Measurements from ENCODE around the gene HAT1. TPM values are rescaled to one million over a fixed set of nuclear protein-coding genes. Genes with fewer than 3 reads are reported as not detected.

The HAT1 gene
- total RNA-seq = 21.9 and 23.2 TPM in 2 replicates

GRCh38 chr2:171922230-171923022 lies at the start of gene HAT1:
Gene HAT1 (plus strand): TSS chr2:171922461. CDS start chr2:171922501, 40 bp downstream.

GRCh38 chr2:171893824-171894611 lies 28.2 kb upstream of the HAT1 start, which contains the start of gene SLC25A12:
Gene SLC25A12 (minus strand): TSS chr2:171894244. CDS start chr2:171894214, 30 bp downstream.

DNA sequence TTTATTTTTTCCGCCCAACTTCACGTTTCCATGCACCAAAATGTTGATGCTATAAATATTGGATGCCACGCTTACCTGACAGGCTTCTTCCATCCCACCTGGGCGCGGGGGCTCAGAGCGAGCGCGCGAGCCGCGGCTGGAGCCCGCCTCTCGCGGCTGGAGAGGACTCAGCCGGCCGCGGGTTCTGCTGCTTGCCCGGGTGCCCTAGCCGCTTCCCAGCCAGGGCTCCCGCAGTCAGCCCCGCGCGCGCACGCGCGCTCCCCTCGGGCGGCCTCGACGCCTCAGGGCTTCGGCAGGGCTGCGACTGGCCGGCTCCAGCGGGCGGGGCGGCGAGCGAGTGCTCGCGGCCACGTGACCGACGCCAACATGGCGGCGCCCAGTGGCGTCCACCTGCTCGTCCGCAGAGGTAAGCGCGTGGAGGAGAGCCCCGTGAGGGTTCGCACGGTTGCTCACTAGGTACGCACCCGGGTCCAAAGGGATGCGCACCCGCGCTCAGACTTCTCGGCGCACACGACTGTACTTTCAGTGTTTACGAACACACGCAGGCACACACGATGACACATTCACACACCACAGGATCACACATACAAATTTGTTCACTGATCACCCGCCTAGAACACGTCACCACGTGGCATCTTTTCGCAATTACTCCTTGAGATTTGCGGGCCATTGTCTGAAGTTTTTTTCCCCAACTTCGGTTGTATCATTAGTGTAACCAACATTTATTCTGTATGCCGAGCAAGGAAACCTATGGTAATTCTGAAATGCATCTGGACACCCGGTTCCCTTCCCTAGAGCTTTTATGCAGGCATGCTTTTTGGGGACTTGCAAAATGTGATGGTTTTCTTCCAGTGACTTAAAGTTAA lies 77.6 kb downstream of the HAT1 start, which contains the start of gene METAP1D:
Gene METAP1D, plus strand, starts transcription at position 350 of the 866 bp plus-strand sequence. Its CDS starts 17 bp downstream, at position 367.

Other genes starting within 250 kb of the HAT1 start
- gene DYNC1I2, start 235.0 kb upstream of the HAT1 start, total RNA-seq = 114 and 150 TPM in 2 replicates
- 10.3 and 11.1 TPM in 2 replicates for gene SLC25A12, start 28.2 kb upstream of the HAT1 start, total RNA-seq
- 1.7 and 4.9 TPM in 2 replicates for gene METAP1D, start 77.5 kb downstream of the HAT1 start, total RNA-seq
- 0.09 TPM in 1 of 2 replicates, not detected in the other for gene DLX1, start 163.0 kb downstream of the HAT1 start, total RNA-seq
- under 0.01 TPM in 1 of 2 replicates, not detected in the other for gene DLX2, start 180.4 kb downstream of the HAT1 start, total RNA-seq